Activated naive CD8-positive, alpha-beta T cell treated with anti-CD3 and anti-CD28 coated beads for 36 hours (primary cell): ENCODE data around the gene KLHL22. TPM values are rescaled to one million over a fixed set of nuclear protein-coding genes. Genes with fewer than 3 reads are reported as not detected.
A peak's percentile ranks its signal among the peaks of the same experiment; 100 is the strongest.
"Not testable (repeated sequence)": the region's sequence is repeated elsewhere in the genome, so short reads cannot be mapped to it uniquely, and the experiment has no call there.

Experiments
- DNase-seq: peaks from one replicate; pipeline ENCODE4 v3.0.0; 2021
- H3K27ac Mint-ChIP-seq: one replicate; pipeline ENCODE4 v1.8.0; 2022; ENCODE audit warnings: mild to moderate bottlenecking, moderate library complexity, mixed read lengths
- H3K27me3 Mint-ChIP-seq: one replicate; pipeline ENCODE4 v1.8.0; 2022; ENCODE audit warnings: mild to moderate bottlenecking, mixed read lengths
- H3K36me3 Mint-ChIP-seq: one replicate; pipeline ENCODE4 v1.8.0; 2021; ENCODE audit warnings: mild to moderate bottlenecking, mixed read lengths
- H3K4me1 Mint-ChIP-seq: one replicate; pipeline ENCODE4 v1.8.0; 2021; ENCODE audit warnings: mixed read lengths
- H3K4me3 Mint-ChIP-seq: one replicate; pipeline ENCODE4 v1.8.0; 2022; ENCODE audit warnings: mild to moderate bottlenecking, moderate library complexity, mixed read lengths
- H3K9me3 Mint-ChIP-seq: one replicate; pipeline ENCODE4 v1.8.0; 2022; ENCODE audit warnings: mixed read lengths
- total RNA-seq, 2 experiments: library from RNA; stranded (reverse); gene quantifications; one replicate each; pipeline ENCODE4 v1.2.3, GENCODE V29; 2021

Gene KLHL22
- total RNA-seq = 10 to 100 TPM; 11.2 to 12.3 TPM

GRCh38 chr22:20494978-20495860, at the start of gene KLHL22:
Gene KLHL22 (minus strand): TSS chr22:20495795. CDS start chr22:20489211, 6,584 bp downstream.
- DNase-seq = peak; percentile 34
- Mint-ChIP-seq H3K36me3 (peaks cover 2% of the 10 kb centered on the region), H3K27ac (peak within 1 kb of the TSS; percentile 74), H3K4me3 (peak within 1 kb of the TSS; percentile 91), H3K4me1 (peaks cover 39% of the 10 kb centered on the region), H3K9me3 (no peaks in the 10 kb centered on the region), H3K27me3 (no peaks in the 10 kb centered on the region)

- H3K36me3 Mint-ChIP-seq = peaks cover 49% of the 10 kb centered on the region
- H3K4me3 Mint-ChIP-seq, DNase-seq, H3K27ac Mint-ChIP-seq, H3K27me3 Mint-ChIP-seq, H3K9me3 Mint-ChIP-seq: not testable (repeated sequence)
- peaks cover 57% of the 10 kb centered on the region for H3K4me1 Mint-ChIP-seq
These were observed 49.7 kb upstream of the KLHL22 start for GRCh38 chr22:20545318-20545634.

- Mint-ChIP-seq H3K27ac (no peak overlapping the region), H3K4me3 (no peak overlapping the region), H3K9me3 (no peaks in the 10 kb centered on the region), H3K27me3 (no peaks in the 10 kb centered on the region), H3K36me3 (peaks cover 62% of the 10 kb centered on the region), H3K4me1 (peaks cover 41% of the 10 kb centered on the region)
- no peak for DNase-seq
These were observed 47.1 kb upstream of the KLHL22 start for GRCh38 chr22:20542736-20543135.

GRCh38 chr22:20542055-20542454, 46.5 kb upstream of the KLHL22 start:
- H3K27ac Mint-ChIP-seq = no peak overlapping the region
- H3K9me3 Mint-ChIP-seq = no peaks in the 10 kb centered on the region
- H3K36me3 Mint-ChIP-seq = peaks cover 65% of the 10 kb centered on the region
- H3K4me1 Mint-ChIP-seq = peaks cover 41% of the 10 kb centered on the region
- no peaks in the 10 kb centered on the region for H3K27me3 Mint-ChIP-seq
- H3K4me3 Mint-ChIP-seq = no peak overlapping the region
- DNase-seq = no peak

GRCh38 chr22:20538875-20539274, 43.3 kb upstream of the KLHL22 start:
- H3K9me3 Mint-ChIP-seq, DNase-seq, H3K27ac Mint-ChIP-seq, H3K4me3 Mint-ChIP-seq, H3K27me3 Mint-ChIP-seq: not testable (repeated sequence)
- H3K36me3 Mint-ChIP-seq = peaks cover 55% of the 10 kb centered on the region
- H3K4me1 Mint-ChIP-seq = peaks cover 35% of the 10 kb centered on the region

- Mint-ChIP-seq H3K9me3 (no peaks in the 10 kb centered on the region), H3K4me1 (peaks cover 38% of the 10 kb centered on the region), H3K36me3 (peaks cover 49% of the 10 kb centered on the region), H3K27ac (no peak overlapping the region), H3K27me3 (no peaks in the 10 kb centered on the region), H3K4me3 (no peak overlapping the region)
- no peak for DNase-seq
These were observed 42.4 kb upstream of the KLHL22 start for GRCh38 chr22:20537983-20538382.

GRCh38 chr22:20537325-20537756, 41.7 kb upstream of the KLHL22 start:
- Mint-ChIP-seq H3K27ac (no peak overlapping the region), H3K4me1 (peaks cover 36% of the 10 kb centered on the region), H3K4me3 (no peak overlapping the region), H3K27me3 (no peaks in the 10 kb centered on the region), H3K9me3 (no peaks in the 10 kb centered on the region), H3K36me3 (peaks cover 43% of the 10 kb centered on the region)
- DNase-seq = no peak

GRCh38 chr22:20536590-20537324, 41.2 kb upstream of the KLHL22 start:
- no peaks in the 10 kb centered on the region for H3K27me3 Mint-ChIP-seq
- peaks cover 38% of the 10 kb centered on the region for H3K36me3 Mint-ChIP-seq
- peak overlapping the region; percentile 7 for H3K27ac Mint-ChIP-seq
- H3K9me3 Mint-ChIP-seq = no peaks in the 10 kb centered on the region
- H3K4me1 Mint-ChIP-seq = peaks cover 41% of the 10 kb centered on the region
- H3K4me3 Mint-ChIP-seq = no peak overlapping the region
- DNase-seq = no peak

- DNase-seq = no peak
- Mint-ChIP-seq H3K4me1 (peaks cover 53% of the 10 kb centered on the region), H3K27ac (no peak overlapping the region), H3K36me3 (peaks cover 18% of the 10 kb centered on the region), H3K9me3 (no peaks in the 10 kb centered on the region), H3K4me3 (peak overlapping the region; percentile 3), H3K27me3 (no peaks in the 10 kb centered on the region)
These were observed 38.3 kb upstream of the KLHL22 start for GRCh38 chr22:20533879-20534265.

GRCh38 chr22:20533095-20533878, 37.7 kb upstream of the KLHL22 start:
- Mint-ChIP-seq H3K4me3 (no peak overlapping the region), H3K4me1 (peaks cover 53% of the 10 kb centered on the region), H3K27me3 (no peaks in the 10 kb centered on the region), H3K9me3 (no peaks in the 10 kb centered on the region), H3K36me3 (peaks cover 18% of the 10 kb centered on the region), H3K27ac (peak overlapping the region; percentile 26)
- DNase-seq = no peak

GRCh38 chr22:20532256-20532993, 36.8 kb upstream of the KLHL22 start:
- no peak for DNase-seq
- H3K4me1 Mint-ChIP-seq = peaks cover 57% of the 10 kb centered on the region
- no peaks in the 10 kb centered on the region for H3K27me3 Mint-ChIP-seq
- peak overlapping the region; percentile 22 for H3K27ac Mint-ChIP-seq
- no peaks in the 10 kb centered on the region for H3K9me3 Mint-ChIP-seq
- peaks cover 18% of the 10 kb centered on the region for H3K36me3 Mint-ChIP-seq
- H3K4me3 Mint-ChIP-seq = no peak overlapping the region

- Mint-ChIP-seq H3K4me3 (no peak overlapping the region), H3K9me3 (no peaks in the 10 kb centered on the region), H3K27me3 (no peaks in the 10 kb centered on the region), H3K4me1 (peaks cover 58% of the 10 kb centered on the region), H3K36me3 (peaks cover 16% of the 10 kb centered on the region), H3K27ac (peak overlapping the region; percentile 57)
- no peak for DNase-seq
These were observed 36.0 kb upstream of the KLHL22 start for GRCh38 chr22:20531404-20532201.

- Mint-ChIP-seq H3K27ac (no peak overlapping the region), H3K36me3 (peaks cover 20% of the 10 kb centered on the region), H3K27me3 (no peaks in the 10 kb centered on the region), H3K4me3 (no peak overlapping the region), H3K9me3 (no peaks in the 10 kb centered on the region), H3K4me1 (peaks cover 60% of the 10 kb centered on the region)
- DNase-seq = no peak
These were observed 35.5 kb upstream of the KLHL22 start for GRCh38 chr22:20531154-20531403.
